NCI-H82 treated with DMSO at 0.1 percent for 48 hours (cell line): Measurements from ENCODE around the gene RNF125.
"Not testable (repeated sequence)": the region's sequence is repeated elsewhere in the genome, so short reads cannot be mapped to it uniquely, and the experiment has no call there.

Source experiments
- DNase-seq: peaks from one replicate; lab custom pipeline; 2025; ENCODE audit not compliant: unreplicated experiment; lab: John Stamatoyannopoulos, UW

RNF125 gene

DNA sequence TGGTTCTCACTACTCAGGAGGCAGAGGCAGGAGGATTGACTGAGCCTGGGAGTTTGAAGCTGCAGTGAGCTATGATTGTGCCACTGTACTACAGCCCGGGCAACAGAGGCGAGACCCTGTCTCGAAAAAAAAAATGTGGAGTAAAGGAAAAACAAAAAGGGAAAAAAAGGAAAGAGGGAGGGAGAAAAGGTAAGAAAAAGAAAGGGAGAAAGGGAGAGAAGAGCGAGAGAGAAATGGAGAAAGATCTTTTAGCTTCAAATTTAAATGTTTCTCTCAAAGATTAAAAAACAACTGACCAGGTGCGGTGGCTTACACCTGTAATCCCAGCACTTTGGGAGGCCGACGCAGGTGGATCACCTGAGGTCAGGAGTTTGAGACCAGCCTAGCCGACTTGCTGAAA is 65.2 kb downstream of the RNF125 start:
- DNase-seq = no peak

DNA sequence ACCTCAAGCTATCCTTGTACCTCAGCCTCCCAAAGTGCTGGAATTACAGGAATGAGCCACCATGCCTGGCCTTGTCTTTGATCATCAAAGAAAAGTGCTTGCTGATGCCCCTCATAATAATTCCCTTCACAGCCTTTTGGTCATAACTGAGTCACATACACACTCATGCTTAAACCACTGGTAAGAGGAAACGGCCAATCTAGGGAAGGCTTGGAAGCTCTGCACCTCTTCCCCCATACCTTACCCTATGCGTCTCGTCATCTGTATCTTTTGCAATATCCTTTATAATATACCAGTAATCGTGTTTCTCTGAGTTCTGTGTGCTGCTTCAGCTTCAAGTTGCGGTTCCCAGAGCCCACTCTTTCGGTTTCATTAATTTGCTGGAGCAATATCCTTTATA is 68.3 kb downstream of the RNF125 start:
- DNase-seq = no peak

DNA sequence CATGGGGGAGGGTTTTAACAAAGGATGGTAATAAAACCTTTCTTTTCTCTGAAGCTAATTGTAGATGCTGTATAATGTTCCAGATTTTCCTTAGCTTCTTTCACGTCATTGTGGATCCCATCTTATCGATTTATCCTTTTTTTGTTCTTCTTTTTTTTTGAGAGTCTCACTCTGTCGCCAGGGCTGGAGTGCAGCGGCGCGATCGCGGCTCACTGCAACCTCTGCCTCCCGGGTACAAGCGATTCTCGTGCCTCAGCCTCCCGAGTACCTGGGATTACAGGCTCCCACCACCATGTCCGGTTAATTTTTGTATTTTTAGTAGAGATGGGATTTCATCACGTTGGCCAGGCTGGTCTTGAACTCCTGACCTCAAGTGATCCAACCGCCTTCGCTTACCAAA is 72.2 kb downstream of the RNF125 start:
- DNase-seq = not testable (repeated sequence)

DNA sequence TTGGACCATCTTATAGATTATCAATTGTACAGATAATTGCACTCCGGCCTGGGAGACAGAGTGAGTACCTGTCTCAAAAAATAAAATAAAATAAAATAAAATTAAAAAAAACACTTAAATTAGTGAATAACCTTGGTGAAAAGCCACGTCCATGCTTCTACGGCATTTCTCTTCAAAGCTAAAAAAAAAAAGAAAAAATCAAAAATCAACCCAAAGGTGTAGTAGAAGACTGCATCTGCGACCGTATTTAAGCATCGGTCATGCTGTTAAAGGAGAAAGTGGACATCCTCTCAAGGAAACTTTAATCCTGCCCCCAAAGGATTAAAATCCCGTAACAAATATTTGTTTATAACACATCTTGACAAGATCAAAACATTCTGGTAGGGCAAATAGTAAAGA is 72.7 kb downstream of the RNF125 start:
- no peak for DNase-seq

DNA sequence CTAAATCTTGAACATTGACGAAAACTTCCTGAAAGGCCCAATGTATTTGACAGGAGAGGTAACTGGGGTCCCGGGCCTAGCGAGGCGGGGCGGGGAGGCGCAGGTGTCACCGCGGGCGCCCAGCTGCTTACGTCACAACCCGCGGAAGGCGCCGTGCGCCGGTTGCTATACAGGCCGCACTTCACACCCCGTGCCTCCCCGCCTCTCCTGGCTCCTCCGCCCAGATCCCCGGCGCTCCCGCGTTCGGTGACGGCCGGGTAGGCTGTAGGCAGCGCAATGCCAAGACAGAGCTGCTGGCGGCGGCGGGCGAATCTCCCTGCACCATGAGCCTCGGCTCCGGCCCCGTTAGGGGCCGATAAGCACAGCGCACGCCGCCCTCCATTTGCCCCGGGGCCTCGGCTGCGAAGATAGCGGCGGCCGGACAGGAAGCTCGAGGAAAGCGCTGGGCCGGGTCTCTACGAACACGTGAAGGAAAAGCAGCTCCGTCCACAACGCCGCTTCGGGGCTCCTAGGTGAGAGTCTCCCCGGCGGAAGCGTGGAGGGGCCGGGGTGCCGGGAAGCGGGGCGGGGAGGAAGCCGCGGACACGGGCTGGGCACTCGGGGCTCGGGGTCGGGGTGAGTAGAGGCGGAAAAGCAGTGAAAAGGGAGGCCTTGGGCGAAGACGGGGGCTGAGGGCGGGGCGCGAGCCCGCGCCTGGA is 73.2 kb downstream of the RNF125 start, which contains the start of gene RNF138:
Gene RNF138, plus strand, starts transcription at position 151 of the 698 bp plus-strand sequence. CDS start 903 bp downstream, outside the sequence.
- peak; percentile 34 for DNase-seq

DNA sequence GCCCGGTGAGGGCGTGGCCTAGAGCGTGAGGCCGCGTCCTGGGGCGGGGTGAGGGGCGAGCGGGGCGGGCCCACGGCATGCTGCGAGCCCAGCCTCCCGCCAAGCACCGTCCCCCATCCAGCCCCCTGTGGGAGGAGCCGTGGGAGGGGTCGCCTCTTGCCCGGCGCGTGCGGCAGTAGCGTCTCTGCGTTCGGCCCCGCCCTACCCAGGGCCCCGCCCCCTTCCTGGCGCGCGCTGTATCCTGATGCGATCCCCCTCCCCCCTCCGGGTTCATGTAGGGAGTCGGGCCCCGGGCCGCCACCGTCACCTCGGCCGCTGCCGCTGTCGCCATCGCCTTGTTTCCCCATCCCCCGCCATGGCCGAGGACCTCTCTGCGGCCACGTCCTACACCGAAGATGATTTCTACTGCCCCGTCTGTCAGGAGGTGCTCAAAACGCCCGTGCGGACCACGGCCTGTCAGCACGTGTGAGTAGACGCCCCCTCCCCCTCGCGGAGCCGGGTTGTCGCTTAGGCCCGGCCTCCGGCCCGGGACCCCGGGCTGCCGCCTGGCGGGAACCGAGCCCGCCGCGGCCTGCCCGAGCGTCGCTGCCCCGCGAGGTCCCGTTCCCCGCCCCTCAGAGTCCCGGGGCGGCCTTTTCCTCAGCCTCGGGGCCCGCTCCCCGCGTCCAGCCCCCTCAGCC is 73.9 kb downstream of the RNF125 start:
- DNase-seq = peak; percentile 88

DNA sequence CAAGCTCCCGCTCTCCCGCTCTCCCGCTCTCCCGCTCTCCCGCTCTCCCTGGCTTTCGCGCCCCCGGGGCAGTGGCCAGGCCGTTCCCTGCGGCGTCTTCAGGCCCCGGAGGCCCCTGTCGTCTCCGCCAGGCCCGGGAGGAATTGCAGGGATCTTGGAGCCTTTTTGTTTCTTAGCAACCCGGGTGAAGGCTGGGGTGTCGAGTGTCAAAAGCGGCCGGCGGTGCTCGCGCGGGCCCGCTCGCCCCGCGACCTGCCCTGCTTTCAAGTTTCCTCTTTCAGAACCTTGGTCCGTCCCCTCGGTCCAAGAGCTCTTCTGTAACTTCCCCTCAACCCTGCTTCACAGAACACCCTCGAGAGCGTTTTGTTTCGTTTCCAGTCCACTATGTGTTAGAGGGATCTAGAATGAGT is 74.5 kb downstream of the RNF125 start:
- no peak for DNase-seq

DNA sequence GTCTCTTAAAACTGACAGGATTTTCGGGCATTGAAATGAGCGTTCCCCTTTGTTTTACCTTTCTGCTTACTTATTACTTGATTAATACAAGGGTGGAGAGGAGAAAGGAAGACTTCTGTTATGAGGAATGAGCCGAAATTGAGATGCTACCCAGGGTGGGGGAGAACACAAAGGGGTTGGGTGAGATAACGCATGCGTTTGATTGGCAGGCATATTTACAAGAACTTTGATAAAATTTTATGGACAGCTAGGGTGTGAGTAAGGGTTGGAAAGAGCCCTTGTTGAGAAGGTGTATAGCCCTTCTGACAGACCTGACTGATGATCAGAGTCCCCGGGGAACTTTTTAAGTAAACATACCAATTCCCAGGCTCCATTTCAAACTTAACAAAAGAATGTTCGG is 74.9 kb downstream of the RNF125 start:
- DNase-seq = no peak

DNA sequence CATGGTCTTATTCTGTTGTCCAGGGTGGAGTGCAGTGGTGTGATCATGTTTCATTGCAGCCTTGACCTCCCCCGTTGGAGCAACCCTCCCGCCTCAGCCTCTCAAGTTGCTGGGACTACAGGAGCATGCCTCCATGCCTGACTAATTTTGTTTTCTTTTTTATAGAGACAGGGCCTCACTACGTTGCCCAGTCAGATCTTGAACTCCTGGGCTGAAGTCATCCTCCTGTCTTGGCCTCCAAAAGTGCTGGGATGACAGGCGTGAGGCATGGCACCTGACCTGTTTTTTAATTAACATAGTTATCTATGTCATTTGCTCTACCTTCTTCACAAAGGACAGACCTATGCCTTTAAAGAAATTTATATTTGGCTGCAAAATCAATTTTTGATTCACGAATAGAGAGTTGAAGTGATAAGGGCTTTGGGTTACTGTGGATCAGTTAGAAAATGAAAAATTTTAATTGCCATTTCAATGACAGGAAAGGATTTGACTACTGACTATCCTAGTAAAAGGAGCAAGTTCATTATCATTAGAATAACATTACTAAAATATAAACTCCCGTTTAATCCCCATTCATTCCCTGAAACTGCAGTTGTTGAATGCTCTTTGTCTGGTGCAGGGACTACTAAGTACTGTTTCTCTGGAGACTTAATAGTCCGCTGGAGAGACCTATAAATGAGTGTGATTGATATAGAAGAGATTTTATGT is 76.7 kb downstream of the RNF125 start:
- no peak for DNase-seq

DNA sequence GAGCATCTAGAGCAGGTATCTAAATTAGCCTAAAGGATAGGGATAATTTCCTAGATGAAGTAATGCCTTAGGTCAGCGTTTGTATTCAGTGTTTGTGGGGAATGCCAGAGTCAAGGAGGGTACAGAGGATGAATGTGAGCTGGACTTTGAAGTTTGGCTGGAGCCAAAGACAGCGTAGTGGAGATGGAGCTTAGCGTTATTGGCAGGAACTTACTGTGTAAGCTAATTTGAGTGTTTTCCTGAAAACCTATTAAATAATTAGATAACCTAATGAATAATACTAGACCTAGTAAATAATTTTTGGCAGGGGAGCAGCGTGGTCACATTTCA is 77.2 kb downstream of the RNF125 start:
- no peak for DNase-seq

DNA sequence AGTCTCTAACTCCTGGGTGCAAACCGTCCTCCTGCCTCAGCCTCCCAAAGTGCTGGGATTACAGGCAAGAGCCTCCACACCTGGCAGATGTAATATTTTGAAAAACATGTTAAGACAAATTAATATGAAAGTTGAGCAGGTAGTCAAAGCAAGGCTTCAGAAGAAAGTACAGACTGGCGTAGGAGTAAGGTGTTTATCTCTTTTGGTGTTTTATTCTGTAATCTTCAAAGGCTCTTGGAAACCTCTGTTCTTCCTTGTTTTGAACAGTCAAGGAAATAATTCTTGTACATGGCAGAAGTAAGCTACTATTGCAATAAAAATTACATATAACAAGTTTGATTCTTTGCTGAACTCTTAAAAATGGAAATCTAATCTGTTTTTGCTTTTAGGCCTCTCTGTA is 78.3 kb downstream of the RNF125 start:
- no peak for DNase-seq

DNA sequence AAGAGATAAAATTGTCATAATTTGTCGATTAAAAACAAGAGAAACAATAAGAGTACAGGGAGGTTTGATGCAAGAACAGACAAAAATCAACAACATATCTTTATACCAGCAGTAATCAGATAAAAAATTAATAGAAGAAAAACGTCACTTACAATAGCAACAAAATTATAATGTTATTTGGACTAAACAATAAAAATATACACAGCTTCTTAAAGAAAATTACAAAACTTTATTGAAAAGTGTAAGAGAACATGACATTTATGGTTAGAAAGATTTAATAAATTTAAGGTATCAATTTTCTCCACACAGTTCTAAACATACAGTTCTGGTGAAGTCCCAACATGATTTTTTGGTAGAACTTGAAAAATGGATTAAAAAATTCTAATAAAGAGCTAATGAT is 85.9 kb downstream of the RNF125 start:
- no peak for DNase-seq

DNA sequence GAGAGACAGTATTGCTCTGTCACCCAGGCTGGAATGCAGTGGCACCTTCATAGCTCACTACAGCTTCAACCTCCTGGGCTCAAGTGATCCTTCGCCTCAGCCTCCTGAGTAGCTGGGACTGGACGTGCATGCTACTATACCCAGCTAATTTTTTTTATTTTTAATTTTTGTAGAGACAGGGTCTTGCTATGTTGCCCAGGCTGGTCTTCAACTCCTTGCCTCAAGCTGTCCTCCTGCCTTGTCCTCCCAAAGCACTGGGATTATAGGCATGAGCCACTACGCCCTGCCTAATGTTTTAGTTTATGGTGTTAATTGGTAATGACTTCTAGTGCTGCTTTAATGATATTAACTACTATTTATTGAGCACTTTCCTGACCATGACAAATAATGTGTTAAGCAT is 91.4 kb downstream of the RNF125 start:
- DNase-seq = no peak

DNA sequence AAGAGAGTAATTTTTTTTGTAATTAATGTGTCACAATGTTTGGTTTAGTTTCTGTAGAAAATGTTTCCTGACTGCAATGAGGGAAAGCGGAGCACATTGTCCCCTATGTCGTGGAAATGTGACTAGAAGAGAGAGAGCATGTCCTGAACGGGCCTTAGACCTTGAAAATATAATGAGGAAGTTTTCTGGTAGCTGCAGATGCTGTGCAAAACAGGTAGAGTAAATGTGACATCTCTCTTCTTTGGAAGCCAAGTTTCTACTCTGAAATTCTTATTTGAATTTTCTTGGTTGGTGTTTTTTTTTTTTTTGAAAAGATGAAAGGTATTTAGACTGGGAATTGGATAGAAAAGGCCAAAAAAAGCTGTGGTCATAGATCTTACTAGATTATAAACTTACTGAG is 93.1 kb downstream of the RNF125 start:
- DNase-seq = no peak

DNA sequence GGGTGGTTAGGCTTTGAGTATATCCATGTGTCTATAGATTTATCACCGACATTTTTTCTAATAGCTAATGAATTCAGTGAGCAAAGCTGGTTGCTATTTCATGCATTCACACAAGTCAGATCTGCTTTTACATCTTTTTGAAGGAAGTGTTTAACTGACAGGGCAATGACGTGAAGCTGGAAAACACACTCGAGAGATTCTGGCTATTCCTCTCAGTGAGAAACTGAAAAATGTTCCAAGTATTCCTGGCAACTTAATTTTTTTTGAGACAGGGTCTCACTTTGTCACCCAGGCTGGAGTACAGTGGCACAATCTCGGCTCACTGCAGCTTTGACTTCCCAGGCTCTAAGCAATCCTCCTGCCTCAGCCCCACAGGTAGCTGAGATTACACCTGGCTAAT is 94.2 kb downstream of the RNF125 start:
- DNase-seq = no peak

DNA sequence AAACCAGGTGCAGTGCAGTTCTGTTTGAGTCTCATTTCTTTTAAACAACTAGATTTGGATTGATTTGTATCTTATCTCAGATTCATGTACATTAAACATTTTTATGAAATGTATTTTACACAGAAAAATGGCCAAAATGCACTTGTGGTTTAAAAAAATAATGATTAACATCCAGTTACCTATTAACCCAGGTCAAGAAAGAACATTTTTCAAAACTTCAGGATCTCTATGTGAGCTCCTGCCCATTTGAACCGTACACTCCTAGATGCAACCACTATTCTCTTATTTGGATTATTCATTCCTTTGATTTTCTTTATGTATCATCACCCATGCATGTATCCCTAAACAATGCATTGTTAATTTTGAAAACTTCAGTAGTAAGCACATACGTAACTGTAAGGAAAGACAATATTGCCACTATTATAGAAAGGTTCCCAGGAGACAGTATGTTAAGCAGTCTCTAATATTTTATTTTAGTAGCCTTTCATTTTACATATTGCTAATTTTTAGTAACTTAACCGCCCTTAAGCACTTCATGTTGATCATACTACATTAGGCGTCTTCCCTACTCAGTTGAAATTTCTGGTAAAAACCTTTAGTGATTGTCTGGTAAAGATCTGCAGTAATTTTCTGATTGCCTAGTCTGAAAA is 95.8 kb downstream of the RNF125 start:
- no peak for DNase-seq

DNA sequence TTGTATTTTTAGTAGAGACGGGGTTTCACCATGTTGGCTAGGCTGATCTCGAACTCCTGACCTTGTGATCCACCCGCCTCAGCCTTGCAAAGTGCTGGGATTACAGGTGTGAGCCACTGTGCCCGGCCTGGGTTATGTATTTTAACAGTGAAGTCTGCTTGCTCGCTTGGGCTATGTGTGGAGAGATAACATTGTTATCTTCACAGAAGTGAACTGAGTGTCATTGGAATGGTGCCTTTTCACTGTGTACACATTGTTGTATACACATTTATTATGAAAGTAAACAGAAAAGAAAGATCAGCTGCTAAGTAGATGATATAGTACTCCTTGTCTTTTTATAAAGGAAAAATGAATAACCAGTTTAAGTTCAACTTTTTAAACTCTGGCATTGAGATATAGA is 103.4 kb downstream of the RNF125 start:
- no peak for DNase-seq
